ENCODE results near the gene CDK8. TPM values are rescaled to one million over a fixed set of nuclear protein-coding genes. Genes with fewer than 3 reads are reported as not detected.

CDK8 gene
- total RNA-seq, result 10 to 100 TPM; 29.4 to 33.1 TPM
- polyA plus RNA-seq (2013, experiment 1 of 2), result 41.1 TPM
- polyA plus RNA-seq (2013, experiment 2 of 2), result 39.0 TPM
- long read RNA-seq, experiment 1, partial matches to known transcripts, result 10 of 19 reads
- long read RNA-seq, experiment 1, other reads (novel, unspliced or antisense), result 7 of 19 reads
- long read RNA-seq, experiment 2, transcript CDK8-201 (13 exons, 3,055 nt), result major isoform, 51 of 72 reads
- long read RNA-seq, experiment 2, partial matches to known transcripts, result 4 of 72 reads
- long read RNA-seq, experiment 2, other reads (novel, unspliced or antisense), result 16 of 72 reads
- long read RNA-seq, experiment 3, transcript CDK8-201 (13 exons, 3,055 nt), result major isoform, 6 of 25 reads
- long read RNA-seq, experiment 3, partial matches to known transcripts, result 9 of 25 reads
- long read RNA-seq, experiment 3, other reads (novel, unspliced or antisense), result 10 of 25 reads
- long read RNA-seq, experiment 4, partial matches to known transcripts, result 1 of 3 reads
- long read RNA-seq, experiment 4, other reads (novel, unspliced or antisense), result 2 of 3 reads

DNA sequence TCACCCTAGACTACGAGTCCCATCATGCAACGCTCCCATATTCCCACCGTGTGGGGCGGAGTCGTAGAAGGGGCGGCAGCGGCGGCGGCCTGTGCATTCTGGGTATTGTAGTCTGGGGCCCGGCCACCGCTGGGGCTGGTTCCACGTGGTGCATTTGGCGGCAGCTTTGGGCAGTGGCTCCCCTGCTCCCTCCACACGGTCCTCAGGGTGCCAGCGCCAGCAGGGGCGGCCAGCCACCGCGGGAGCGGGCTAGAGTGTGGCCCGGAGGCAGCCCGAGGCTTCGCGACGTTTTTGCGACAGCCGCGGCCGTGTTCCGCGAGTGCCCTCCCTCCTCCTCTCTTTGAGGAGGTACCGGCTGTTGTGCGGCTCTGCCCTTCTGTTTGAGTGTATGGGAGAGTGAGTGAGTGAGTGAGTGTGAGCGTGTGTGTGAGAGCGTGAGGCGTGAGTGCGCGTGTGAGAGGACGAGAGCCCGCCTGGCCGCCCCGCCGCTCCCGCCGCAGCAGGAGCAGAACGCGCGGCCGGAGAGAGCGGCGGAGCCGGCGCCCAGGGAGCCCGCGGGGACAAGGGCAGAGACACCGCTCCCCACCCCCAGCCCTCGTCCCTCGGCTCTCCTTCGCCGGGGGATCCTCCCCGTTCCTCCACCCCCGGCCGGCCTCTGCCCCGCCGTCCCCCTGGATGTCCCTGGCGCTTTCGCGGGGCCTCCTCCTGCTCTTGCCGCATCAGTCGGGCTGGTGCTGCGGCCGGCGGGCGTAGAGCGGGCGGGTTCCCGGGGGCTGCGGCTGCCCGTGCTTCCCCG is at the start of gene CDK8:
Gene CDK8, plus strand, starts transcription at position 343 of the 796 bp plus-strand sequence. CDS start 513 bp downstream, outside the sequence.
- peak; percentile 95 for DNase-seq
- H3K27me3 ChIP-seq (ENCODE audit: control insufficient read depth, insufficient read depth, low read length, poor library complexity, severe bottlenecking), result peaks cover 15% of the 10 kb centered on the region
- Mint-ChIP-seq H3K4me1 (peaks cover 29% of the 10 kb centered on the region), H3K9me3 (no peaks in the 10 kb centered on the region), H3K36me3 (ENCODE audit: low read depth) (no peaks in the 10 kb centered on the region), H3K4me3 (peak within 1 kb of the TSS; percentile 80), H3K27me3 (ENCODE audit: insufficient read depth) (no peaks in the 10 kb centered on the region), H3K27ac (peak within 1 kb of the TSS; percentile 85)
- no peaks in the 10 kb centered on the region for H3K9me3 ChIP-seq (ENCODE audit: control insufficient read depth, low read length)
- WGBS, 2 experiments (ENCODE audit: insufficient coverage in 1 of 2, insufficient read length in 1 of 2), result 0% methylated on average over 16 to 78 of the region's 79 CpGs
- H3K27ac ChIP-seq (ENCODE audit: low read depth, low read length), result peak within 1 kb of the TSS; percentile 78
- TF ChIP-seq, protein P1, sequence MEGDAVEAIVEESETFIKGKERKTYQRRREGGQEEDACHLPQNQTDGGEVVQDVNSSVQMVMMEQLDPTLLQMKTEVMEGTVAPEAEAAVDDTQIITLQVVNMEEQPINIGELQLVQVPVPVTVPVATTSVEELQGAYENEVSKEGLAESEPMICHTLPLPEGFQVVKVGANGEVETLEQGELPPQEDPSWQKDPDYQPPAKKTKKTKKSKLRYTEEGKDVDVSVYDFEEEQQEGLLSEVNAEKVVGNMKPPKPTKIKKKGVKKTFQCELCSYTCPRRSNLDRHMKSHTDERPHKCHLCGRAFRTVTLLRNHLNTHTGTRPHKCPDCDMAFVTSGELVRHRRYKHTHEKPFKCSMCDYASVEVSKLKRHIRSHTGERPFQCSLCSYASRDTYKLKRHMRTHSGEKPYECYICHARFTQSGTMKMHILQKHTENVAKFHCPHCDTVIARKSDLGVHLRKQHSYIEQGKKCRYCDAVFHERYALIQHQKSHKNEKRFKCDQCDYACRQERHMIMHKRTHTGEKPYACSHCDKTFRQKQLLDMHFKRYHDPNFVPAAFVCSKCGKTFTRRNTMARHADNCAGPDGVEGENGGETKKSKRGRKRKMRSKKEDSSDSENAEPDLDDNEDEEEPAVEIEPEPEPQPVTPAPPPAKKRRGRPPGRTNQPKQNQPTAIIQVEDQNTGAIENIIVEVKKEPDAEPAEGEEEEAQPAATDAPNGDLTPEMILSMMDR (conservative IDR thresholded peaks at IDR 0.05), result no peak
- H3K4me1 ChIP-seq (ENCODE audit: control insufficient read depth, insufficient read depth, low read length), result peaks cover 6% of the 10 kb centered on the region
- H3K36me3 ChIP-seq (ENCODE audit: control insufficient read depth, insufficient read depth, low read length), result no peaks in the 10 kb centered on the region
- H3K9ac ChIP-seq (ENCODE audit: extremely low read depth, low read length, poor library complexity, severe bottlenecking), result peak within 1 kb of the TSS; percentile 72
- peak within 1 kb of the TSS; percentile 90 for H3K4me3 ChIP-seq (ENCODE audit: low read length)

DNA sequence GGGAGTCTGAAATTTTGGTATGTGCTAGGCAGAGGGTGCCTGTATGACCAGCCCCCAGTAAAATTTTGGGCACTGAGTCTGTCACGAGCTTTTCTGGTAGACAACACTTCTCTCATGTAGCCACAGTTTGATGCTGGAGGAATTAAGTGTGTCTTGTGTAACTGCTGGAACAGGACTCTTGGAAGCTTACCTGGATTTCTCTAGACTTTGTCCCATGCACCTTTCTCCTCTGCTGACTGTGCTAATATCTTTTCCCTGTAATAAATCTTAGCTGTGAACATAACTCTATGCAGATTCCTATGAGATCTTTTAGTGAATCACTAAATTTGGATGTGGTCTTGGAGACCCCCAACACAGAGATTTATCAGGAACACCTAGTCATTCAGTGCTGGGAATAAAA is 45.6 kb upstream of the CDK8 start:
- no peaks in the 10 kb centered on the region for H3K27me3 ChIP-seq (ENCODE audit: control insufficient read depth, insufficient read depth, low read length, poor library complexity, severe bottlenecking)

DNA sequence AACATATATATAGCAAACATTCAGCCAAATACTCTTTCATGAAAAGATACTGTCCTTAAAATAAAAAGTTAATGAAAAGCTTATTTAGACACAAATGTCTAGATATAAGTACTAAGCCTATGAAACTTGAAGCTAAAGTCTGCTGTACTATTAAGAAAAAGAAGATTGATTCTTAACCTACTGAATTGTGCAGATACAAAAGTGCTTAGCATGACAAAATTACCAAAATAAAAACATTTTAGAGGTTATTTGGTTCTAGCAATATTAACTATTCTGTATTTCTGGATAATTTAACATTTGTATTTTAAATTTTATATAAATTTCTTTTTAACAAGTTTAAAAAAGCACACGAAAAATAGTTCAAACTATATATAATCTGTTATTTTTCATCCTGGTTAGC is 40.6 kb upstream of the CDK8 start:
- Histone ChIP-seq H3K27ac (ENCODE audit: low read depth, low read length) (no peak overlapping the region), H3K4me1 (ENCODE audit: control insufficient read depth, insufficient read depth, low read length) (no peaks in the 10 kb centered on the region), H3K27me3 (ENCODE audit: control insufficient read depth, insufficient read depth, low read length, poor library complexity, severe bottlenecking) (no peaks in the 10 kb centered on the region), H3K9me3 (ENCODE audit: control insufficient read depth, low read length) (no peaks in the 10 kb centered on the region), H3K4me3 (ENCODE audit: low read length) (no peak overlapping the region), H3K9ac (ENCODE audit: extremely low read depth, low read length, poor library complexity, severe bottlenecking) (no peak overlapping the region), H3K36me3 (ENCODE audit: control insufficient read depth, insufficient read depth, low read length) (peaks cover 75% of the 10 kb centered on the region)
- Mint-ChIP-seq H3K4me1 (no peaks in the 10 kb centered on the region), H3K9me3 (no peaks in the 10 kb centered on the region), H3K27me3 (ENCODE audit: insufficient read depth) (no peaks in the 10 kb centered on the region), H3K4me3 (no peak overlapping the region), H3K36me3 (ENCODE audit: low read depth) (peaks cover 45% of the 10 kb centered on the region), H3K27ac (no peak overlapping the region)
- no peak for DNase-seq
- 78% methylated on average over 1 of the region's 1 CpG; no CpG with 5 or more reads in 1 of the 2 experiments for WGBS, 2 experiments (ENCODE audit: insufficient coverage in 1 of 2, insufficient read length in 1 of 2)
- TF ChIP-seq, protein P1 (conservative IDR thresholded peaks at IDR 0.05), result no peak

More for the DNA sequence above, 45.6 kb upstream of the CDK8 start:
- DNase-seq, result no peak
- no peaks in the 10 kb centered on the region for H3K27me3 Mint-ChIP-seq (ENCODE audit: insufficient read depth)
- no peak overlapping the region for H3K27ac Mint-ChIP-seq
- Histone ChIP-seq H3K4me3 (ENCODE audit: low read length) (no peak overlapping the region), H3K36me3 (ENCODE audit: control insufficient read depth, insufficient read depth, low read length) (peaks cover 38% of the 10 kb centered on the region), H3K27ac (ENCODE audit: low read depth, low read length) (no peak overlapping the region), H3K9me3 (ENCODE audit: control insufficient read depth, low read length) (no peaks in the 10 kb centered on the region), H3K4me1 (ENCODE audit: control insufficient read depth, insufficient read depth, low read length) (no peaks in the 10 kb centered on the region), H3K9ac (ENCODE audit: extremely low read depth, low read length, poor library complexity, severe bottlenecking) (no peak overlapping the region)
- 70% methylated on average over 1 of the region's 1 CpG; no CpG with 5 or more reads in 1 of the 2 experiments for WGBS, 2 experiments (ENCODE audit: insufficient coverage in 1 of 2, insufficient read length in 1 of 2)
- peaks cover 3% of the 10 kb centered on the region for H3K4me1 Mint-ChIP-seq
- no peak overlapping the region for H3K4me3 Mint-ChIP-seq
- TF ChIP-seq, protein P1 (conservative IDR thresholded peaks at IDR 0.05), result no peak
- peaks cover 13% of the 10 kb centered on the region for H3K36me3 Mint-ChIP-seq (ENCODE audit: low read depth)
- no peaks in the 10 kb centered on the region for H3K9me3 Mint-ChIP-seq

All from endodermal cell (in vitro differentiated cells).